Liver (tissue), 5 donors: ENCODE results near the gene TSPAN33. TPM values are rescaled to one million over a fixed set of nuclear protein-coding genes. Genes with fewer than 3 reads are reported as not detected.

ENCODE experiments used
- polyA plus RNA-seq, 2 donors: library from polyadenylated mRNA; stranded (reverse) in 1 of 2; unstranded in 1 of 2; fragments of 200-250 nt in 1 of 2; fragments of >200 nt in 1 of 2; fragmentation: Nextera tagmentation in 1 of 2; extraction: Ambion mirVana in 1 of 2; gene quantifications; one replicate each; pipeline versions ENCODE4 v1.2.1 to v1.2.3, GENCODE V29; 2013 to 2015
- small RNA-seq: library from RNA; depleted of rRNA; stranded (forward); fragments of <200 nt; gene quantifications from one replicate; pipeline ENCODE3, GENCODE V24; 2014
- total RNA-seq, 2 donors: library from RNA; depleted of rRNA; stranded (reverse); fragments of >200 nt; gene quantifications; one replicate each; pipeline ENCODE4 v1.2.3, GENCODE V29; 2014
- donor health status: healthy.
- donor health status: healthy.
- donor health status: healthy.

Gene TSPAN33
- total and polyA plus RNA-seq, 4 donors: 13.4 to 29.3 (median 20.4) TPM

Small RNA genes lying within 50 kb of the gene (small RNA-seq; reads per million reads assigned to genes)
- gene RNY1P11: not detected

Other genes starting within 250 kb of the TSPAN33 start
- under 1 TPM; 0.05 to 0.08 TPM for gene KCP, start 234.0 kb upstream of the TSPAN33 start, total RNA-seq
- under 1 TPM in 1 of 2 donors, not detected in 1; 0.02 TPM for gene KCP, start 234.0 kb upstream of the TSPAN33 start, polyA plus RNA-seq
- gene IRF5, start 206.8 kb upstream of the TSPAN33 start, total RNA-seq: 1 to 10 TPM; 4.4 to 6.2 TPM
- 1 to 10 TPM; 4.3 to 4.6 TPM for gene IRF5, start 206.8 kb upstream of the TSPAN33 start, polyA plus RNA-seq
- gene TNPO3, start 89.6 kb upstream of the TSPAN33 start, total RNA-seq: 10 to 100 TPM; 26.5 to 38.9 TPM
- gene TNPO3, start 89.6 kb upstream of the TSPAN33 start, polyA plus RNA-seq: 10 to 100 TPM in 1 of 2 donors, 1 to 10 TPM in 1; 9.2 to 13.6 TPM
- 10 to 100 TPM; 14.3 to 16.3 TPM for gene SMO, start 43.9 kb downstream of the TSPAN33 start, total RNA-seq
- gene SMO, start 43.9 kb downstream of the TSPAN33 start, polyA plus RNA-seq: 1 to 10 TPM; 2.9 to 7.0 TPM
- 10 to 100 TPM in 1 of 2 donors, 1 to 10 TPM in 1; 3.9 to 10.0 TPM for gene AHCYL2, start 80.3 kb downstream of the TSPAN33 start, total RNA-seq
- 1 to 10 TPM; 2.0 to 3.4 TPM for gene AHCYL2, start 80.3 kb downstream of the TSPAN33 start, polyA plus RNA-seq